Amniotic stem cell (primary cell): ENCODE data around the gene TMEM238.
A peak's percentile ranks its signal among the peaks of the same experiment; 100 is the strongest.
"Not testable (repeated sequence)": the region's sequence is repeated elsewhere in the genome, so short reads cannot be mapped to it uniquely, and the experiment has no call there.

Experiments
- DNase-seq: peaks from one replicate; lab custom pipeline; 2025; lab: John Stamatoyannopoulos, UW

The TMEM238 gene

DNA sequence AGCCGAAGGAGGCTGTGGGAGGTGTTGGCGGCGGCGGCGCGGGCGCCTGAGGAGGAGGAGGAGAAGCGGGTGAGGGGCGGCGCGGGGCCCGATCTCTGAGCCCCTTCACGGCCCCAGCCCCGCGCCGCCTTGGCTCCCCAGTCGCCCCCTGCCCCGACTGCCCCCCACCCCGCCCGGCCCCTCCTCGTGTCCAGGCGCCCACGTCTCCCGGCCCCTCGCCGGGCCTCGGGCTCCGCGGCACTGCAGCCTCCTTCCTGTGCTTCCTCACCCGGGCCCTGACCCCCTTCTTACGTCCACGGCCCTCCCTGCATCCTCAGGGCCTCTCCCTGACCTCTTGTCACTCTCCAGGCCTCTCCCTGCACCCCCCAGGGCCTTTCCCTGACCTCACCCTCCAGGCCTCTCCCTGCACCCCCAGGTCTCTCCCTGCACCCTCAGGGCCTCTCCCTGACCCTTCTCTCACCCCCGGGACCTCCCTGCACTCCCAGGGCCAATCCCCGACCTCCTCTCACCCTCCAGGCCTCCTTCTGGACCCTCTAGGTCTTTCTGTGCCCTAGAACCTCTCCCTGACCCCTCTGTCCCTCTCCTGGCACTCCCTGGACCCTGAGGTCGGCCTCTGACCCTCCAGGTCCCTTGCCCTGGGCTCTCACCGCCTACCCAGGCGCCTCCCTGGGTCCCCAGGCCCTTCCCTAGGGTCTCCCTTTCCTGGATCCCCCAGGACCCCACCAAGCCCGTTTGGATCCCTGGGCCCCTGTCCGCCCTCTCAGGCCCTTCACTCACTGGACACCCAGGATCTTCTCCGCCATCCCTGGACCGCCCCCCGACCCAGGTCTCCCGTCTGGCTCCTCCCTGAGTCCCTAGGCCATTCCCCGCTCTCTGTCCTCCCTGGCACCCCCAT lies 44.0 kb downstream of the TMEM238 start:
- no peak for DNase-seq

- peak; percentile 100 for DNase-seq
Observed at GRCh38 chr19:55339105-55339888, 44.8 kb downstream of the TMEM238 start, which contains the start of gene KMT5C. Gene KMT5C (plus strand): TSS chr19:55339876. CDS start chr19:55341937, 2,061 bp downstream.

- no peak for DNase-seq
Observed at GRCh38 chr19:55336101-55336500, 48.0 kb downstream of the TMEM238 start.

- no peak for DNase-seq
Observed at GRCh38 chr19:55333870-55334269, 50.2 kb downstream of the TMEM238 start.

DNA sequence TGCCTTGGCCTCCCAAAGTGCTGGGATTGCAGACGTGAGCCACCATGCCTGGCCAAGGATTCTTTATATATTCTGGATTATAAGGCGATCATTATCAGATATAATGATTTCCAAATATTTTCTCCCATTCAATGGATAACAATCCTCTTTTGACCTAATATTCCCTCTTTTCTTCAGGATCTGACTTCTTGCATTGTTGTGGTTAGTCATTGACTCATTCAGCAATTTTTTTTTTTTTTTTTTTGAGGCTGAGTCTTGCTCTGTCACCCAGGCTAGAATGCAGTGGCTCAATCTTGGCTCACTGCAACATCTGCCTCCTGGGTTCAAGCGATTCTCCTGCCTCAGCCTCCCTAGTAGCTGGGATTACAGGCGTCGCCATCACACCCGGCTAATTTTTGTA lies 54.3 kb downstream of the TMEM238 start:
- DNase-seq, result not testable (repeated sequence)
